ENCODE results near the gene CACTIN.

The CACTIN gene

DNA sequence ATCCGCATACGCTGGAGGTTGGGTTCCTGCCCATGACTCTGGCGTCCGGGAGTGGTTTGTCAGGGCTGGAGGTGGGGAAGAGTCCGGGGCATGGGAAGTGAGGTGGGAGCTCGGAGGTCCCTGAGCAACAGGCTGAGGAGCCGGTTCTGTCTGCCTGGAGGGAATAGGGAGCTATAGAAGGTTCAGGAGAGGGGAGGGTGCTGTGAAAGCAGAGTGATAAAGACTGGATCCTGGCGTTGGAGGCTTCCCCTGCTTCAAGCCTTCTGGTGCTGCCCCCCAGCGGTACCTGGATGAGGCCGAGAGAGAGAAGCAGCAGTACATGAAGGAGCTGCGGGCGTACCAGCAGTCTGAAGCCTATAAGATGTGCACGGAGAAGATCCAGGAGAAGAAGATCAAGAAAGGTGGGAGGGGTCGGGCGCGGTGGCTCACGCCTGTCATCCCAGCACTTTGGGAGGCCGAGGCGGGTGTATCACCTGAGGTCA lies 51.3 kb downstream of the CACTIN start:
- TF ChIP-seq, protein P1, sequence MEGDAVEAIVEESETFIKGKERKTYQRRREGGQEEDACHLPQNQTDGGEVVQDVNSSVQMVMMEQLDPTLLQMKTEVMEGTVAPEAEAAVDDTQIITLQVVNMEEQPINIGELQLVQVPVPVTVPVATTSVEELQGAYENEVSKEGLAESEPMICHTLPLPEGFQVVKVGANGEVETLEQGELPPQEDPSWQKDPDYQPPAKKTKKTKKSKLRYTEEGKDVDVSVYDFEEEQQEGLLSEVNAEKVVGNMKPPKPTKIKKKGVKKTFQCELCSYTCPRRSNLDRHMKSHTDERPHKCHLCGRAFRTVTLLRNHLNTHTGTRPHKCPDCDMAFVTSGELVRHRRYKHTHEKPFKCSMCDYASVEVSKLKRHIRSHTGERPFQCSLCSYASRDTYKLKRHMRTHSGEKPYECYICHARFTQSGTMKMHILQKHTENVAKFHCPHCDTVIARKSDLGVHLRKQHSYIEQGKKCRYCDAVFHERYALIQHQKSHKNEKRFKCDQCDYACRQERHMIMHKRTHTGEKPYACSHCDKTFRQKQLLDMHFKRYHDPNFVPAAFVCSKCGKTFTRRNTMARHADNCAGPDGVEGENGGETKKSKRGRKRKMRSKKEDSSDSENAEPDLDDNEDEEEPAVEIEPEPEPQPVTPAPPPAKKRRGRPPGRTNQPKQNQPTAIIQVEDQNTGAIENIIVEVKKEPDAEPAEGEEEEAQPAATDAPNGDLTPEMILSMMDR (conservative IDR thresholded peaks at IDR 0.05; ENCODE audit: low read depth, low read length): no peak
- no peak overlapping the region for H3K4me3 ChIP-seq (IDR thresholded peaks at IDR 0.05; ENCODE audit: insufficient read depth, low read depth, low read length)
- H3K79me2 ChIP-seq (ENCODE audit: insufficient read depth, low read depth): peaks cover 5% of the 10 kb centered on the region; the same call in 1 of the 2 replicates
- no peaks in the 10 kb centered on the region for H4K20me1 ChIP-seq (ENCODE audit: insufficient read depth)
- no peaks in the 10 kb centered on the region for H3K36me3 ChIP-seq (ENCODE audit: insufficient read depth)
- no peak overlapping the region for H3K4me2 ChIP-seq
- no peaks in the 10 kb centered on the region for H3K27me3 ChIP-seq (ENCODE audit: insufficient read depth, low read depth)
- peaks cover 3% of the 10 kb centered on the region for H3K4me1 ChIP-seq (ENCODE audit: low read depth, poor library complexity, severe bottlenecking)
- H3K9ac ChIP-seq: no peak overlapping the region
- H2AFZ ChIP-seq (ENCODE audit: low read depth): no peak overlapping the region
- H3K27ac ChIP-seq: no peak overlapping the region

DNA sequence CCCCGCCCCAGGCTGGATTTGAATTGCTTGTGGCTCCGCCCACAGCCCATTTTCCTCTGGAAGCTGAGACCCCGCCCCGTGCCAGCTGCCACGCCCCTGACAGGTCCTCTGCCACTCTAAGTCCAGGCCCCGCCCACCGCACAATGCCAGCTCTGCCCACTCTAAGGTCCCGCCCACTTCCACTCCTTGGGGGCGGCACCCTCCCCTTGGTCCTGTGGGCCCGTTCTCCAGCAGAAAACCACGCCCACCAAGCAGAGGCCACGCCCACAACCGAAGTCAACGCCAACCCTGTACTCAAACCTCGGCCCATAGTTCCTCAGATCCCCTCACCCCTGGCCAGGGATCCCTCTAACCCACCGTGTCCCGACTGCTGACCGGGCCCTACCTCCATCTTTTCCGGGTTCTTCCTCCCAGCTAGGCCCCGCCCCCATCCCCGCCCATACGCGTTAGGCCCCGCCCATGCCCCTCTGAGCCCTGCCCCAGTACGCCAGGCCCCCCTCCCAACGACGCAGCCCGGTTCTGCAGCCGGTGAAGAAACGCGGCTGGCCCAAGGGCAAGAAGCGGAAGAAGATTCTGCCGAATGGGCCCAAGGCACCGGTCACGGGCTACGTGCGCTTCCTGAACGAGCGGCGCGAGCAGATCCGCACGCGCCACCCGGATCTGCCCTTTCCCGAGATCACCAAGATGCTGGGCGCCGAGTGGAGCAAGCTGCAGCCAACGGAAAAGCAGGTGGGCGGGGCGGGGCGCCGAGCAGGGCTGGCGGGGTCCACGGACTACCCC lies 52.5 kb downstream of the CACTIN start:
- Histone ChIP-seq H3K4me3 (IDR thresholded peaks at IDR 0.05; ENCODE audit: insufficient read depth, low read depth, low read length) (no peak overlapping the region), H3K4me2 (peak overlapping the region; percentile 80; the same call in 1 of the 2 replicates), H2AFZ (ENCODE audit: low read depth) (no peak overlapping the region), H3K27me3 (ENCODE audit: insufficient read depth, low read depth) (no peaks in the 10 kb centered on the region), H3K36me3 (ENCODE audit: insufficient read depth) (no peaks in the 10 kb centered on the region), H3K27ac (no peak overlapping the region), H3K9ac (peak overlapping the region; percentile 88; the same call in 1 of the 2 replicates), H3K4me1 (ENCODE audit: low read depth, poor library complexity, severe bottlenecking) (peaks cover 3% of the 10 kb centered on the region), H3K79me2 (ENCODE audit: insufficient read depth, low read depth) (peaks cover 5% of the 10 kb centered on the region; the same call in 1 of the 2 replicates), H4K20me1 (ENCODE audit: insufficient read depth) (no peaks in the 10 kb centered on the region)
- TF ChIP-seq, protein P1 (conservative IDR thresholded peaks at IDR 0.05; ENCODE audit: low read depth, low read length): no peak

DNA sequence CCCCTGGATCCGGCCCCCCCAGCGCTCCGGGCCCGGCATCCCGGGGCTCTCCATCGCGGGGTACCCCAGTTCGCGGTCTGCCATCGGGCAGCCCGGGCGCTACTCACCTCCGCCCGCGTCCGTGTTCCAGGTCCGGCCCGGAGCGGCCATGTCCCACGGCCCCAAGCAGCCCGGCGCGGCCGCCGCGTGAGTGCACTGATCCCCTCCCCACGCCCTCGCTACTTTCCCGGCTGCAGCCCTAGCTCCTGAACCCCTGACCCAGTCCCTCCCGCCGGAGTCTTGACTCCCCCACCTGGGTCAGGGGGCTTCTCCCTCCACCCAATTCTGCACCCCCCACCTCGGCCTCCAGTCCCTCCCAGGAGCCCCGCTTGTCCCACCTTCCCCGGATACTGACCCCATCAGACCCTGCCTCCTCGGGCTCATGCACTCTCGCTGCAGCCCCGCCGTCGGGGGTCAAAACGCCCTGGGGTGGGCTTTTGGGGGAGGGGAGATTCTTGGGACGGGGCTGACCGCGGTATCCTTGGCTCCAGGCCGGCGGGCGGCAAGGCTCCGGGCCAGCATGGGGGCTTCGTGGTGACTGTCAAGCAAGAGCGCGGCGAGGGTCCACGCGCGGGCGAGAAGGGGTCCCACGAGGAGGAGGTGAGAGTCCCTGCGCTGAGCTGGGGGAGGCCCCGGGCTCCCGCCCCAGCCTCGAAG lies 53.3 kb downstream of the CACTIN start:
- Histone ChIP-seq H3K4me2 (peak overlapping the region; percentile 80), H4K20me1 (ENCODE audit: insufficient read depth) (no peaks in the 10 kb centered on the region), H2AFZ (ENCODE audit: low read depth) (peak overlapping the region; percentile 26; the same call in 1 of the 2 replicates), H3K4me1 (ENCODE audit: low read depth, poor library complexity, severe bottlenecking) (peaks cover 3% of the 10 kb centered on the region), H3K9ac (peak overlapping the region; percentile 88), H3K36me3 (ENCODE audit: insufficient read depth) (no peaks in the 10 kb centered on the region), H3K27me3 (ENCODE audit: insufficient read depth, low read depth) (no peaks in the 10 kb centered on the region), H3K79me2 (ENCODE audit: insufficient read depth, low read depth) (peaks cover 5% of the 10 kb centered on the region; the same call in 1 of the 2 replicates), H3K4me3 (IDR thresholded peaks at IDR 0.05; ENCODE audit: insufficient read depth, low read depth, low read length) (no peak overlapping the region), H3K27ac (peak overlapping the region; percentile 67)
- TF ChIP-seq, protein P1 (conservative IDR thresholded peaks at IDR 0.05; ENCODE audit: low read depth, low read length): no peak

DNA sequence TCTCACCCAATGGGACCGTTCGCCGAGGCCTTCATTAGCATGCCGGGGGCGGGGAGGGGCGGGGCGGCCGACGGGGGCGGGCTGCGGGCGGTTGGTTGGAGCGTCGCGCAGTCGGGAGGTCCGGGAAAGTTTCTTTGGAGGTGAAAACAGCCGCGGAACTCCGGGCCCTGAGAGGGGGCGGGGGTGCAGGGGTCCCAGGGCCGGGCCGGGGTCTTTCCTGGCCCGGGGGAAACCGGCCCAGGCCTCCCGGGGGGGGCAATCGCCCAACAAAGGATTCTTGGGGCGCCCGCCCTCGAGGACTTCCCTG lies 53.8 kb downstream of the CACTIN start, which contains the start of gene HMG20B:
Gene HMG20B, plus strand, starts transcription at position 90 of the 307 bp plus-strand sequence. CDS start 366 bp downstream, outside the sequence.
- H3K4me1 ChIP-seq (ENCODE audit: low read depth, poor library complexity, severe bottlenecking): peaks cover 3% of the 10 kb centered on the region
- H3K27ac ChIP-seq: peak within 1 kb of the TSS; percentile 67
- no peaks in the 10 kb centered on the region for H4K20me1 ChIP-seq (ENCODE audit: insufficient read depth)
- no peak within 1 kb of the TSS for H3K4me3 ChIP-seq (IDR thresholded peaks at IDR 0.05; ENCODE audit: insufficient read depth, low read depth, low read length)
- TF ChIP-seq, protein P1 (conservative IDR thresholded peaks at IDR 0.05; ENCODE audit: low read depth, low read length): no peak
- H3K79me2 ChIP-seq (ENCODE audit: insufficient read depth, low read depth): peaks cover 5% of the 10 kb centered on the region; the same call in 1 of the 2 replicates
- no peaks in the 10 kb centered on the region for H3K27me3 ChIP-seq (ENCODE audit: insufficient read depth, low read depth)
- H3K4me2 ChIP-seq: peak within 1 kb of the TSS; percentile 80
- H3K9ac ChIP-seq: peak within 1 kb of the TSS; percentile 88
- H2AFZ ChIP-seq (ENCODE audit: low read depth): peak within 1 kb of the TSS; percentile 64
- H3K36me3 ChIP-seq (ENCODE audit: insufficient read depth): no peaks in the 10 kb centered on the region
